SU-DHL-6 (cell line): ENCODE measurements around the gene AURKB.

Experiments
- CTCF ChIP-seq: fragments of 200-600 bp; sonication (generic); IDR thresholded peaks from one replicate; pipeline ENCODE4 v1.5.1; 2017; ENCODE audit warnings: antibody characterized with exemption, mild to moderate bottlenecking, low read length, moderate library complexity; ENCODE audit not compliant: insufficient read depth, poor library complexity, severe bottlenecking
- EZH2phosphoT487 ChIP-seq: fragments of 200-600 bp; sonication (generic), shearing (Covaris generic); conservative IDR thresholded peaks from 2 replicates; pipeline ENCODE4 v1.6.1; 2018; ENCODE audit warnings: mild to moderate bottlenecking, antibody characterized with exemption, low read length, moderate library complexity, mixed read lengths

- TF ChIP-seq CTCF (no peak), EZH2phosphoT487 (no peak)
Observed at GRCh38 chr17:8226536-8227237, 16.3 kb upstream of the AURKB start.
